Smooth muscle cell (in vitro differentiated cells): ENCODE data around the gene P3H4. TPM values are rescaled to one million over a fixed set of nuclear protein-coding genes. Genes with fewer than 3 reads are reported as not detected.

Experiments used
- DNase-seq: peaks from one replicate; lab custom pipeline; 2025; ENCODE audit not compliant: unreplicated experiment; lab: John Stamatoyannopoulos, UW
- H2AFZ ChIP-seq: fragments of 200-600 bp; sonication (generic); 2 replicates; pipeline ENCODE4 v1.6.0; 2016; ENCODE audit warnings: antibody characterized with exemption, low read depth, mild to moderate bottlenecking
- H3F3A ChIP-seq: fragments of 200-600 bp; sonication (generic); 2 replicates; pipeline ENCODE4 v1.6.0; 2017; ENCODE audit warnings: antibody characterized with exemption, low read depth
- H3K27ac ChIP-seq: fragments of 200-600 bp; sonication (generic); 2 replicates; pipeline ENCODE4 v1.5.1; 2016; ENCODE audit warnings: low read depth, mild to moderate bottlenecking
- H3K27me3 ChIP-seq: fragments of 200-600 bp; sonication (generic); 2 replicates; pipeline ENCODE4 v1.6.1; 2016; ENCODE audit warnings: low read depth, mild to moderate bottlenecking
- H3K36me3 ChIP-seq: fragments of 200-600 bp; sonication (generic); 2 replicates; pipeline ENCODE4 v1.5.1; 2016; ENCODE audit warnings: low read depth
- H3K4me1 ChIP-seq: fragments of 200-600 bp; sonication (generic); 2 replicates; pipeline ENCODE4 v1.5.1; 2016; ENCODE audit warnings: low read depth
- H3K4me2 ChIP-seq: fragments of 200-600 bp; sonication (generic); 2 replicates; pipeline ENCODE4 v1.6.0; 2016; ENCODE audit warnings: mild to moderate bottlenecking
- H3K4me3 ChIP-seq: fragments of 200-600 bp; sonication (generic); 2 replicates; pipeline ENCODE4 v1.5.1; 2016; ENCODE audit warnings: mild to moderate bottlenecking
- H3K79me2 ChIP-seq: fragments of 200-600 bp; sonication (generic); 2 replicates; pipeline ENCODE4 v1.6.0; 2016; ENCODE audit warnings: low read depth, mild to moderate bottlenecking
- H3K9ac ChIP-seq: fragments of 200-600 bp; sonication (generic); 2 replicates; pipeline ENCODE4 v1.6.0; 2016; ENCODE audit warnings: low read depth
- H3K9me3 ChIP-seq: fragments of 200-600 bp; sonication (generic); replicated peaks from 2 replicates; pipeline ENCODE4 v1.5.1; 2016; ENCODE audit warnings: low read depth
- H4K20me1 ChIP-seq: fragments of 200-600 bp; sonication (generic); 2 replicates; pipeline ENCODE4 v1.6.0; 2016; ENCODE audit warnings: low read depth
- CTCF ChIP-seq: fragments of 200-600 bp; sonication (generic); IDR thresholded peaks from 2 replicates; pipeline ENCODE4 v1.5.1; 2017; ENCODE audit warnings: borderline replicate concordance, mild to moderate bottlenecking, antibody characterized with exemption; ENCODE audit not compliant: insufficient read depth, poor library complexity, severe bottlenecking
- WGBS: methylation state at CpG from one replicate; pipeline ENCODE4 v1.1.7; 2016; ENCODE audit warnings: low lambda C conversion rate; 5-methylcytosine and 5-hydroxymethylcytosine counted together
- polyA plus RNA-seq: library from polyadenylated mRNA; unstranded; fragments of >200 nt; fragmentation: Nextera tagmentation; extraction: Ambion mirVana; gene quantifications from 2 replicates; pipeline ENCODE4 v1.2.1, GENCODE V29; 2016
- total RNA-seq: library from RNA; depleted of rRNA; stranded (reverse); fragments of >200 nt; gene quantifications from 2 replicates; pipeline ENCODE4 v1.2.3, GENCODE V29; 2014

The P3H4 gene
- total and polyA plus RNA-seq, 2 experiments from 2014 or later: 98.6 to 186 TPM

GRCh38 chr17:41792845-41793783 lies 18.6 kb downstream of the P3H4 start:
- no peak for TF ChIP-seq CTCF
- Histone ChIP-seq H3K4me2 (peak overlapping the region; percentile 79), H3K36me3 (no peaks in the 10 kb centered on the region), H2AFZ (peak overlapping the region; percentile 6), H3K9me3 (no peaks in the 10 kb centered on the region), H4K20me1 (no peaks in the 10 kb centered on the region), H3K4me3 (peak overlapping the region; percentile 20), H3F3A (peaks cover 19% of the 10 kb centered on the region), H3K9ac (peak overlapping the region; percentile 72), H3K27me3 (no peaks in the 10 kb centered on the region), H3K27ac (peak overlapping the region; percentile 94), H3K79me2 (no peaks in the 10 kb centered on the region), H3K4me1 (peaks cover 28% of the 10 kb centered on the region)
- DNase-seq: peak; percentile 50
- WGBS: 4% methylated on average over 21 of the region's 22 CpGs

GRCh38 chr17:41787021-41787418 lies 24.7 kb downstream of the P3H4 start:
- Histone ChIP-seq H3K4me1 (peaks cover 18% of the 10 kb centered on the region), H3K4me2 (peak overlapping the region; percentile 39), H3K27me3 (no peaks in the 10 kb centered on the region), H2AFZ (no peak overlapping the region), H3K36me3 (no peaks in the 10 kb centered on the region), H3K79me2 (peaks cover 34% of the 10 kb centered on the region), H3K4me3 (peak overlapping the region; percentile 7), H3K9ac (no peak overlapping the region), H3K27ac (peak overlapping the region; percentile 70), H3F3A (peaks cover 14% of the 10 kb centered on the region), H4K20me1 (peaks cover 34% of the 10 kb centered on the region), H3K9me3 (no peaks in the 10 kb centered on the region)
- DNase-seq: no peak
- WGBS: 25% methylated on average over 4 of the region's 4 CpGs
- no peak for TF ChIP-seq CTCF

DNA sequence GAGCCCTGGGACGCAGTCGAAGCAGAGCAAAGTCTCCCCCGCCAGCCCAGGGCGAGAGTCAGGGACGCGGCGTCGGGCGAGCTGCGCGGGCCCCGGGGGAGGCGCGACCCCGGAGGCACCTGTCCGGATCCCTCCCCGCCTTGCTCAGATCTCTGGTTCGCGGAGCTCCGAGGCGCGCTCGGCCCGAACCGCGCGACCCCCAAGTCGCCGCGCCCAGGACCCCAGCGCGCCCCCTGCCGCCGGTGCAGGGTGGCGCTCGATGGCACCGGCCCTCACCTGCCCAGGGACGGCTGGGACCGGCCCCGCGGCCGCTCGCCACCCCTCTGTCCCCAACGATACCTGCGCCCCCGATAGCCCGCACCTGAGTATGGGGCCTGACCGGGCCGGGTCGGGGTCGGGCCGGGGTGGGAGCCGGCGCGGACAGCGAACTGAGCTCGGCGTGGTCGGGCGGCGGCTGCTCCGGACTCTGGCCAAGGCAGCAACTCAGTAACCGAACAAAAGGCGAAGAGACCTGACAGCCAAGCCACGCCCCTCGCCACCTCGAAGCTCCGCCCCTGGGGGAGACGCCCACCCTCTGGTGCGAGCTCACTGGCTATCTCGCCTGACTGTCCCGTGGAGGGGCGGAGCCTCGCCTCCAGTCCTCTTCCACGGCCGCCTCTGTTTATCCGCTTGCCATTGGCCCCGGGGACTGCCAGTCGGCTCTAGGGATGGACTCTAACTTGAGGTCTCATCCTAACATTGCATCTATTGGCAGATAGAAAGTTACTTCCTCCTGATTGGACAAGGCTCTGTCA lies 25.3 kb downstream of the P3H4 start, which contains the start of gene JUP:
Gene JUP (minus strand): TSS at position 485 of the 794 bp plus-strand sequence. CDS start 14,857 bp downstream, outside the sequence.
- H3K79me2 ChIP-seq: peaks cover 40% of the 10 kb centered on the region
- H3K9ac ChIP-seq: peak within 1 kb of the TSS; percentile 72
- peak; percentile 88 for TF ChIP-seq CTCF
- no peaks in the 10 kb centered on the region for H3K27me3 ChIP-seq
- peak within 1 kb of the TSS; percentile 70 for H3K27ac ChIP-seq
- H2AFZ ChIP-seq: no peak within 1 kb of the TSS
- H3K36me3 ChIP-seq: no peaks in the 10 kb centered on the region
- H4K20me1 ChIP-seq: peaks cover 40% of the 10 kb centered on the region
- DNase-seq: peak; percentile 95
- H3K4me1 ChIP-seq: peaks cover 22% of the 10 kb centered on the region
- H3K9me3 ChIP-seq: no peaks in the 10 kb centered on the region
- peak within 1 kb of the TSS; percentile 63 for H3K4me3 ChIP-seq
- peaks cover 10% of the 10 kb centered on the region for H3F3A ChIP-seq
- H3K4me2 ChIP-seq: peak within 1 kb of the TSS; percentile 85
- WGBS: 1% methylated on average over 43 of the region's 79 CpGs
